Measurements from ENCODE around the gene TAOK2.
"Not testable (repeated sequence)": the region's sequence is repeated elsewhere in the genome, so short reads cannot be mapped to it uniquely, and the experiment has no call there.

The TAOK2 gene

GRCh38 chr16:30004811-30005242 lies 31.2 kb downstream of the TAOK2 start:
- DNase-seq, result peak; percentile 48 to 88 (median 84)

- DNase-seq, result peak; percentile 23 to 76 (median 50)
These were observed 31.9 kb downstream of the TAOK2 start for GRCh38 chr16:30005341-30006094.

- no peak for DNase-seq
These were observed 32.4 kb downstream of the TAOK2 start for GRCh38 chr16:30006095-30006473.

- no peak for DNase-seq
These were observed 33.1 kb downstream of the TAOK2 start for GRCh38 chr16:30006659-30007377.

GRCh38 chr16:30007378-30007895 lies 33.8 kb downstream of the TAOK2 start:
- DNase-seq, result no peak

- peak in 1 of 3 experiments; percentile 16 for DNase-seq
These were observed 35.6 kb downstream of the TAOK2 start for GRCh38 chr16:30009085-30009862.

- DNase-seq, result peak in 1 of 3 experiments; percentile 35
These were observed 36.5 kb downstream of the TAOK2 start for GRCh38 chr16:30009990-30010843.

GRCh38 chr16:30010844-30011713 lies 37.4 kb downstream of the TAOK2 start, which contains the start of gene DOC2A:
Gene DOC2A (minus strand): TSS chr16:30011027. CDS start chr16:30010222, 805 bp downstream.
- DNase-seq, result peak; percentile 14 to 74 (median 64)

GRCh38 chr16:30011714-30012504 lies 38.2 kb downstream of the TAOK2 start:
- DNase-seq, result no peak

GRCh38 chr16:30012598-30012997 lies 38.9 kb downstream of the TAOK2 start:
- not testable (repeated sequence) for DNase-seq

- DNase-seq, result not testable (repeated sequence)
These were observed 41.8 kb downstream of the TAOK2 start for GRCh38 chr16:30015450-30015849.

GRCh38 chr16:30016555-30017276 lies 43.0 kb downstream of the TAOK2 start:
- no peak for DNase-seq

- no peak for DNase-seq
These were observed 43.6 kb downstream of the TAOK2 start for GRCh38 chr16:30017277-30017656.

- DNase-seq, result not testable (repeated sequence)
These were observed 44.3 kb downstream of the TAOK2 start for GRCh38 chr16:30017937-30018336.

GRCh38 chr16:30018731-30019158 lies 45.1 kb downstream of the TAOK2 start:
- DNase-seq, result no peak

GRCh38 chr16:30022887-30023286 lies 49.2 kb downstream of the TAOK2 start, which contains the start of gene C16orf92:
Gene C16orf92 (plus strand): TSS chr16:30023198. CDS start chr16:30023341, 143 bp downstream.
- DNase-seq, result no peak

GRCh38 chr16:30023586-30023985 lies 49.9 kb downstream of the TAOK2 start:
- no peak for DNase-seq

GRCh38 chr16:30024451-30024850 lies 50.8 kb downstream of the TAOK2 start:
- no peak for DNase-seq

- DNase-seq, result no peak
These were observed 51.5 kb downstream of the TAOK2 start for GRCh38 chr16:30025156-30025555.
